Stimulated activated CD8-positive, alpha-beta memory T cell treated with anti-CD3 and anti-CD28 coated beads, Interleukin-7, amount 100 ng/mL, for 24 hours (primary cell): ENCODE data around the gene CHRM4.
"Not testable (repeated sequence)": the region's sequence is repeated elsewhere in the genome, so short reads cannot be mapped to it uniquely, and the experiment has no call there.

Source experiments
- DNase-seq: peaks from one replicate; pipeline ENCODE4 v3.0.0-alpha.2; 2020; ENCODE audit warnings: low read depth

Gene CHRM4

GRCh38 chr11:46381819-46382645 lies 9.5 kb downstream of the CHRM4 start:
- DNase-seq = no peak

GRCh38 chr11:46381048-46381818 lies 10.3 kb downstream of the CHRM4 start, which contains the start of gene MDK:
TSS of gene MDK (plus strand) at chr11:46381669. CDS start at chr11:46382058, 389 bp downstream.
- DNase-seq = no peak

- DNase-seq = peak; percentile 22
Observed at GRCh38 chr11:46380340-46381047, 11.1 kb downstream of the CHRM4 start.

GRCh38 chr11:46379482-46380293 lies 11.9 kb downstream of the CHRM4 start:
- not testable (repeated sequence) for DNase-seq

- no peak for DNase-seq
Observed at GRCh38 chr11:46378811-46379481, 12.6 kb downstream of the CHRM4 start.

GRCh38 chr11:46378296-46378695 lies 13.3 kb downstream of the CHRM4 start:
- no peak for DNase-seq

GRCh38 chr11:46377831-46378230 lies 13.7 kb downstream of the CHRM4 start:
- DNase-seq = no peak

GRCh38 chr11:46377290-46377689 lies 14.3 kb downstream of the CHRM4 start:
- DNase-seq = no peak

- no peak for DNase-seq
Observed at GRCh38 chr11:46376258-46377050, 15.1 kb downstream of the CHRM4 start.

- DNase-seq = no peak
Observed at GRCh38 chr11:46375392-46376101, 16.0 kb downstream of the CHRM4 start.

- no peak for DNase-seq
Observed at GRCh38 chr11:46374815-46375214, 16.8 kb downstream of the CHRM4 start.

- no peak for DNase-seq
Observed at GRCh38 chr11:46373787-46374740, 17.5 kb downstream of the CHRM4 start.

GRCh38 chr11:46372501-46372900 lies 19.1 kb downstream of the CHRM4 start:
- DNase-seq = not testable (repeated sequence)

GRCh38 chr11:46372086-46372485 lies 19.5 kb downstream of the CHRM4 start:
- DNase-seq = no peak

GRCh38 chr11:46371262-46371661 lies 20.3 kb downstream of the CHRM4 start:
- not testable (repeated sequence) for DNase-seq

- no peak for DNase-seq
Observed at GRCh38 chr11:46370253-46370652, 21.3 kb downstream of the CHRM4 start.

GRCh38 chr11:46369458-46370152 lies 22.0 kb downstream of the CHRM4 start:
- DNase-seq = no peak

GRCh38 chr11:46367916-46368267 lies 23.7 kb downstream of the CHRM4 start:
- DNase-seq = no peak
